Neural cell (in vitro differentiated cells): ENCODE results near the gene MYADML2. TPM values are rescaled to one million over a fixed set of nuclear protein-coding genes. Genes with fewer than 3 reads are reported as not detected.

Experiments used
- H2AFZ ChIP-seq: fragments of 200-600, 300-800 bp; sonication (generic), shearing (Covaris generic); 2 replicates; pipeline ENCODE4 v1.6.0; 2014; ENCODE audit warnings: low read depth, mild to moderate bottlenecking, antibody characterized with exemption, low read length, moderate library complexity
- H3F3A ChIP-seq: fragments of 200-600 bp; shearing (Covaris generic); 2 replicates; pipeline ENCODE4 v1.6.1; 2016; ENCODE audit warnings: mild to moderate bottlenecking, moderate library complexity, mixed read lengths, antibody characterized with exemption, low read length; ENCODE audit not compliant: insufficient read depth, poor library complexity, severe bottlenecking
- H3K27ac ChIP-seq: fragments of 200-600, 300-800 bp; sonication (generic), shearing (Covaris generic); 2 replicates; pipeline ENCODE4 v1.5.1; 2014; ENCODE audit warnings: mild to moderate bottlenecking, low read length, moderate library complexity
- H3K27me3 ChIP-seq: fragments of 300-800, 200-600 bp; sonication (generic), shearing (Covaris generic); 2 replicates; pipeline ENCODE4 v1.6.0; 2014; ENCODE audit warnings: mild to moderate bottlenecking, low read depth, low read length, moderate library complexity; ENCODE audit not compliant: insufficient read depth
- H3K36me3 ChIP-seq: fragments of 300-800, 200-600 bp; sonication (generic), shearing (Covaris generic); 2 replicates; pipeline ENCODE4 v1.5.1; 2014; ENCODE audit warnings: mild to moderate bottlenecking, antibody characterized with exemption, low read length, moderate library complexity; ENCODE audit not compliant: insufficient read depth
- H3K4me2 ChIP-seq: fragments of 300-800, 200-600 bp; sonication (generic), shearing (Covaris generic); 2 replicates; pipeline ENCODE4 v1.6.0; 2014; ENCODE audit warnings: mild to moderate bottlenecking, low read length
- H3K4me3 ChIP-seq: fragments of 300-800, 200-600 bp; sonication (generic), shearing (Covaris generic); 2 replicates; pipeline ENCODE4 v1.5.1; 2014; ENCODE audit warnings: mild to moderate bottlenecking, low read length, moderate library complexity
- H3K79me2 ChIP-seq: fragments of 200-600 bp; shearing (Covaris generic); replicated peaks from 2 replicates; pipeline ENCODE4 v1.6.0; 2014; ENCODE audit warnings: mild to moderate bottlenecking, low read length, moderate library complexity; ENCODE audit not compliant: insufficient read depth
- H3K9ac ChIP-seq: fragments of 300-800, 200-600 bp; sonication (generic), shearing (Covaris generic); 2 replicates; pipeline ENCODE4 v1.6.1; 2016; ENCODE audit warnings: mild to moderate bottlenecking, low read length, mixed read lengths
- H3K9me2 ChIP-seq: fragments of 200-600 bp; shearing (Covaris generic); 2 replicates; pipeline ENCODE4 v1.6.1; 2016; ENCODE audit warnings: mild to moderate bottlenecking, low read length, mixed read lengths; ENCODE audit not compliant: insufficient read depth
- H3K9me3 ChIP-seq: fragments of 200-600, 300-800 bp; sonication (generic), shearing (Covaris generic); 2 replicates; pipeline ENCODE4 v1.6.1; 2016; ENCODE audit warnings: mild to moderate bottlenecking, mixed run types, low read length, moderate library complexity, mixed read lengths
- H4K20me1 ChIP-seq: fragments of 200-600 bp; shearing (Covaris generic); 2 replicates; pipeline ENCODE4 v1.6.1; 2016; ENCODE audit warnings: mild to moderate bottlenecking, mixed run types; ENCODE audit not compliant: insufficient read depth
- CTCF ChIP-seq: fragments of 450-650 bp; IDR thresholded peaks from 2 replicates; pipeline ENCODE4 v1.5.1; 2014; ENCODE audit warnings: antibody characterized with exemption, mild to moderate bottlenecking, moderate library complexity; ENCODE audit not compliant: poor library complexity, severe bottlenecking
- EZH2 ChIP-seq: fragments of 200-600, 300-800 bp; shearing (Covaris generic), sonication (generic); IDR thresholded peaks from 2 replicates; pipeline ENCODE4 v1.6.1; 2014; ENCODE audit warnings: antibody characterized with exemption, low read length, borderline replicate concordance, mild to moderate bottlenecking; ENCODE audit not compliant: insufficient read depth, poor library complexity, severe bottlenecking
- MXI1 ChIP-seq: fragments of 450-650 bp; conservative IDR thresholded peaks from 2 replicates; pipeline ENCODE4 v1.6.1; 2014; ENCODE audit warnings: antibody characterized with exemption, mild to moderate bottlenecking; ENCODE audit not compliant: poor library complexity, severe bottlenecking
- RAD21 ChIP-seq: fragments of 450-650 bp; conservative IDR thresholded peaks from 2 replicates; pipeline ENCODE4 v1.6.1; 2014; ENCODE audit warnings: antibody characterized with exemption, mild to moderate bottlenecking, moderate library complexity
- REST ChIP-seq: IDR thresholded peaks from 2 replicates; pipeline ENCODE4 v1.6.1; 2012; ENCODE audit warnings: borderline replicate concordance
- SMC3 ChIP-seq: fragments of 450-650 bp; conservative IDR thresholded peaks from 2 replicates; pipeline ENCODE4 v1.6.1; 2014; ENCODE audit warnings: antibody characterized with exemption, mild to moderate bottlenecking, moderate library complexity; ENCODE audit not compliant: poor library complexity
- polyA plus RNA-seq: library from polyadenylated mRNA; depleted of rRNA; stranded (reverse); fragments of >200 nt; gene quantifications from 2 replicates; pipeline ENCODE4 v1.2.3, GENCODE V29; 2014

The MYADML2 gene
- polyA plus RNA-seq, 1 donor from 2014 or later, result 1.1 TPM

GRCh38 chr17:81912441-81913309 is 34.4 kb downstream of the MYADML2 start:
- Histone ChIP-seq H3K36me3 (no peaks in the 10 kb centered on the region), H3K4me3 (no peak overlapping the region), H3K4me2 (no peak overlapping the region), H3K9ac (no peak overlapping the region), H3K79me2 (peaks cover 10% of the 10 kb centered on the region), H3K27me3 (no peaks in the 10 kb centered on the region), H3K9me3 (no peaks in the 10 kb centered on the region), H2AFZ (no peak overlapping the region), H3K27ac (no peak overlapping the region), H3K9me2 (no peaks in the 10 kb centered on the region), H3F3A (no peaks in the 10 kb centered on the region), H4K20me1 (no peaks in the 10 kb centered on the region)
- no peak for TF ChIP-seq RAD21
- TF ChIP-seq CTCF, result no peak
- TF ChIP-seq SMC3, result no peak
- TF ChIP-seq REST, result no peak
- TF ChIP-seq EZH2, result no peak
- no peak for TF ChIP-seq MXI1

GRCh38 chr17:81911969-81912368 is 35.1 kb downstream of the MYADML2 start:
- H3K9me3 ChIP-seq, result no peaks in the 10 kb centered on the region
- no peaks in the 10 kb centered on the region for H4K20me1 ChIP-seq
- H3K27me3 ChIP-seq, result no peaks in the 10 kb centered on the region
- peaks cover 4% of the 10 kb centered on the region for H3K79me2 ChIP-seq
- TF ChIP-seq SMC3, result no peak
- TF ChIP-seq CTCF, result no peak
- H3K27ac ChIP-seq, result no peak overlapping the region
- peak overlapping the region; percentile 35 for H3K4me3 ChIP-seq
- H3K9me2 ChIP-seq, result no peaks in the 10 kb centered on the region
- no peaks in the 10 kb centered on the region for H3F3A ChIP-seq
- no peak overlapping the region for H2AFZ ChIP-seq
- H3K4me2 ChIP-seq, result no peak overlapping the region
- no peaks in the 10 kb centered on the region for H3K36me3 ChIP-seq
- H3K9ac ChIP-seq, result no peak overlapping the region
